H9 (cell line): ENCODE measurements around the gene SEMA5A. TPM values are rescaled to one million over a fixed set of nuclear protein-coding genes. Genes with fewer than 3 reads are reported as not detected.

ENCODE experiments used
- DNase-seq: peaks from one replicate; pipeline ENCODE4 v3.0.0-alpha.2; 2017
- H2AFZ ChIP-seq: one replicate; pipeline ENCODE4 v1.6.1; 2013; ENCODE audit warnings: mild to moderate bottlenecking, low read length, control low read depth, moderate library complexity
- H2AK5ac ChIP-seq: 2 replicates; pipeline ENCODE4 v1.6.1; 2013; ENCODE audit warnings: low read length, control low read depth, mixed read lengths; ENCODE audit not compliant: insufficient read length
- H2BK120ac ChIP-seq: one replicate; pipeline ENCODE4 v1.6.1; 2013; ENCODE audit warnings: low read depth, mild to moderate bottlenecking, low read length, control low read depth, inconsistent platforms; ENCODE audit not compliant: poor library complexity, severe bottlenecking
- H2BK12ac ChIP-seq: 2 replicates; pipeline ENCODE4 v1.6.1; 2013; ENCODE audit warnings: low read length, control low read depth, mixed read lengths, low read depth; ENCODE audit not compliant: insufficient read length
- H2BK15ac ChIP-seq: 2 replicates; pipeline ENCODE4 v1.6.1; 2013; ENCODE audit warnings: low read depth, low read length, control low read depth
- H2BK20ac ChIP-seq: one replicate; pipeline ENCODE4 v1.6.1; 2013; ENCODE audit warnings: low read depth, mild to moderate bottlenecking, low read length, control low read depth, inconsistent platforms; ENCODE audit not compliant: poor library complexity, severe bottlenecking
- H2BK5ac ChIP-seq: 2 replicates; pipeline ENCODE4 v1.6.1; 2013; ENCODE audit warnings: low read length, control low read depth, mixed read lengths; ENCODE audit not compliant: insufficient read length
- H3K14ac ChIP-seq: 2 replicates; pipeline ENCODE4 v1.6.1; 2013; ENCODE audit warnings: low read length, control low read depth; ENCODE audit not compliant: insufficient read depth
- H3K18ac ChIP-seq: 2 replicates; pipeline ENCODE4 v1.6.1; 2013; ENCODE audit warnings: low read depth, mild to moderate bottlenecking, mixed read lengths, low read length, control low read depth; ENCODE audit not compliant: insufficient read length
- H3K23ac ChIP-seq: 2 replicates; pipeline ENCODE4 v1.6.1; 2013; ENCODE audit warnings: low read length, control low read depth, mixed read lengths, low read depth; ENCODE audit not compliant: insufficient read length
- H3K23me2 ChIP-seq: 2 replicates; pipeline ENCODE4 v1.6.1; 2013; ENCODE audit warnings: low read depth, mild to moderate bottlenecking, mixed read lengths, low read length, control low read depth; ENCODE audit not compliant: insufficient read length, poor library complexity, severe bottlenecking
- H3K27ac ChIP-seq: 2 replicates; pipeline ENCODE4 v1.5.1; 2013; ENCODE audit warnings: low read length, control low read depth, mixed read lengths, low read depth; ENCODE audit not compliant: insufficient read length
- H3K27me3 ChIP-seq: 2 replicates; pipeline ENCODE4 v1.6.1; 2013; ENCODE audit warnings: low read length, control low read depth, inconsistent platforms; ENCODE audit not compliant: insufficient read depth
- H3K4ac ChIP-seq: 2 replicates; pipeline ENCODE4 v1.6.1; 2013; ENCODE audit warnings: low read depth, mild to moderate bottlenecking, control low read depth, inconsistent platforms, low read length, moderate library complexity
- H3K4me1 ChIP-seq: 2 replicates; pipeline ENCODE4 v1.6.1; 2013; ENCODE audit warnings: low read length, control low read depth, inconsistent platforms; ENCODE audit not compliant: insufficient read depth
- H3K4me2 ChIP-seq: 2 replicates; pipeline ENCODE4 v1.6.1; 2013; ENCODE audit warnings: low read length, control low read depth, mixed read lengths; ENCODE audit not compliant: insufficient read length, insufficient read depth
- H3K56ac ChIP-seq: 2 replicates; pipeline ENCODE4 v1.6.1; 2013; ENCODE audit warnings: low read depth, mild to moderate bottlenecking, mixed read lengths, low read length, control low read depth; ENCODE audit not compliant: insufficient read length
- H3K79me1 ChIP-seq: 2 replicates; pipeline ENCODE4 v1.6.1; 2013; ENCODE audit warnings: low read depth, mild to moderate bottlenecking, moderate library complexity, low read length, control low read depth, inconsistent platforms; ENCODE audit not compliant: insufficient read depth, poor library complexity, severe bottlenecking
- H3K79me2 ChIP-seq: 2 replicates; pipeline ENCODE4 v1.6.1; 2013; ENCODE audit warnings: low read length, control low read depth, inconsistent platforms; ENCODE audit not compliant: insufficient read depth
- H3K9ac ChIP-seq: 2 replicates; pipeline ENCODE4 v1.6.1; 2013; ENCODE audit warnings: low read length, control low read depth, mixed read lengths; ENCODE audit not compliant: insufficient read length; ENCODE audit errors: extremely low read depth
- H3K9me3 ChIP-seq: one replicate; pipeline ENCODE4 v1.6.1; 2013; ENCODE audit warnings: low read depth, low read length, inconsistent platforms; ENCODE audit not compliant: control insufficient read depth
- H3T11ph ChIP-seq: one replicate; pipeline ENCODE4 v1.6.1; 2013; ENCODE audit warnings: mild to moderate bottlenecking, low read length, control low read depth, inconsistent platforms
- H4K20me1 ChIP-seq: one replicate; pipeline ENCODE4 v1.6.1; 2013; ENCODE audit not compliant: control insufficient read depth, insufficient read length, insufficient read depth
- H4K5ac ChIP-seq: 2 replicates; pipeline ENCODE4 v1.6.1; 2013; ENCODE audit warnings: low read depth, mild to moderate bottlenecking, mixed read lengths, low read length, control low read depth; ENCODE audit not compliant: insufficient read length
- H4K8ac ChIP-seq: replicated peaks from 2 replicates; pipeline ENCODE4 v1.6.1; 2013; ENCODE audit warnings: low read length, control low read depth, mixed read lengths, low read depth; ENCODE audit not compliant: insufficient read length
- H4K91ac ChIP-seq: 2 replicates; pipeline ENCODE4 v1.6.1; 2013; ENCODE audit warnings: low read depth, mild to moderate bottlenecking, moderate library complexity, mixed read lengths, low read length, control low read depth; ENCODE audit not compliant: insufficient read length
- H3K27ac Mint-ChIP-seq, 3 experiments: 2 replicates in 2 of 3; 3 replicates in 1 of 3; pipeline ENCODE4 v1.8.0; 2020 to 2021; ENCODE audit warnings: mixed read lengths in 3 of 3, mild to moderate bottlenecking in 1 of 3, moderate library complexity in 1 of 3
- H3K27me3 Mint-ChIP-seq: 2 replicates; pipeline ENCODE4 v1.8.0; 2021; ENCODE audit warnings: low read depth, mild to moderate bottlenecking, moderate library complexity, mixed read lengths
- H3K36me3 Mint-ChIP-seq, 3 experiments: 2 replicates in 2 of 3; 3 replicates in 1 of 3; pipeline ENCODE4 v1.8.0; 2020 to 2021; ENCODE audit warnings: low read depth in 3 of 3, mixed read lengths in 3 of 3; ENCODE audit not compliant: insufficient read depth in 1 of 3
- H3K4me1 Mint-ChIP-seq, 2 experiments: 2 replicates each; pipeline ENCODE4 v1.8.0; 2020; ENCODE audit warnings: mixed read lengths in 2 of 2
- H3K4me3 Mint-ChIP-seq, 2 experiments: 2 replicates in 1 of 2; 3 replicates in 1 of 2; pipeline ENCODE4 v1.8.0; 2020 to 2021; ENCODE audit warnings: mild to moderate bottlenecking in 2 of 2, mixed read lengths in 2 of 2, moderate library complexity in 1 of 2
- H3K9me3 Mint-ChIP-seq, 2 experiments: 2 replicates in 1 of 2; 3 replicates in 1 of 2; pipeline ENCODE4 v1.8.0; 2020; ENCODE audit warnings: mild to moderate bottlenecking in 2 of 2, mixed read lengths in 2 of 2, moderate library complexity in 1 of 2
- WGBS: extraction: QIAGEN DNeasy Blood & Tissue Kit; methylation state at CpG from one replicate; pipeline ENCODE4 v1.1.7; 2013; ENCODE audit warnings: missing lambda C conversion rate, low lambda C conversion rate, mixed read lengths; ENCODE audit not compliant: insufficient read length; ENCODE audit errors: extremely low coverage; 5-methylcytosine and 5-hydroxymethylcytosine counted together
- total RNA-seq: library from RNA; stranded (reverse); gene quantifications from 2 replicates; pipeline ENCODE4 v1.2.1, GENCODE V29; 2021
- TF ChIP-seq, protein P1 (sequence below): fragments of 200-600 bp; sonication (generic); conservative IDR thresholded peaks from 3 replicates; pipeline ENCODE4 v1.8.0; 2021; ENCODE audit warnings: antibody characterized with exemption, mild to moderate bottlenecking

Gene SEMA5A
- total RNA-seq, 1 experiment from 2014 or later: 4.3 TPM

GRCh38 chr5:9140202-9140601 is 405.7 kb downstream of the SEMA5A start:
- no peak overlapping the region for H3K27ac Mint-ChIP-seq
- H3K36me3 Mint-ChIP-seq: peaks cover 0 to 11% (median 6%) of the 10 kb centered on the region in 3 experiments; a peak in 3 of 7 replicates
- H4K20me1 ChIP-seq: no peaks in the 10 kb centered on the region
- H3K4me2 ChIP-seq: no peak overlapping the region
- no peaks in the 10 kb centered on the region for H3K23me2 ChIP-seq
- no peak overlapping the region for H3K18ac ChIP-seq
- no peaks in the 10 kb centered on the region for H3K27me3 Mint-ChIP-seq
- no peak overlapping the region for H2AFZ ChIP-seq
- H3K4me1 ChIP-seq: no peaks in the 10 kb centered on the region; the same call in 1 of the 2 replicates
- H3K27ac ChIP-seq: no peak overlapping the region
- no peak overlapping the region for H4K8ac ChIP-seq
- H3K27me3 ChIP-seq: no peaks in the 10 kb centered on the region
- no peak overlapping the region for H4K91ac ChIP-seq
- H3K9me3 ChIP-seq: no peaks in the 10 kb centered on the region
- no peak overlapping the region for H3K4ac ChIP-seq
- H4K5ac ChIP-seq: no peak overlapping the region
- H3K4me3 Mint-ChIP-seq: no peak overlapping the region
- no CpG with 5 or more reads among the region's 4 CpGs for WGBS
- H3K56ac ChIP-seq: no peak overlapping the region
- H3K23ac ChIP-seq: no peak overlapping the region
- H2BK20ac ChIP-seq: no peak overlapping the region
- H3K4me1 Mint-ChIP-seq: no peaks in the 10 kb centered on the region
- no peak overlapping the region for H2BK5ac ChIP-seq
- no peak overlapping the region for H2BK12ac ChIP-seq
- TF ChIP-seq, protein P1, sequence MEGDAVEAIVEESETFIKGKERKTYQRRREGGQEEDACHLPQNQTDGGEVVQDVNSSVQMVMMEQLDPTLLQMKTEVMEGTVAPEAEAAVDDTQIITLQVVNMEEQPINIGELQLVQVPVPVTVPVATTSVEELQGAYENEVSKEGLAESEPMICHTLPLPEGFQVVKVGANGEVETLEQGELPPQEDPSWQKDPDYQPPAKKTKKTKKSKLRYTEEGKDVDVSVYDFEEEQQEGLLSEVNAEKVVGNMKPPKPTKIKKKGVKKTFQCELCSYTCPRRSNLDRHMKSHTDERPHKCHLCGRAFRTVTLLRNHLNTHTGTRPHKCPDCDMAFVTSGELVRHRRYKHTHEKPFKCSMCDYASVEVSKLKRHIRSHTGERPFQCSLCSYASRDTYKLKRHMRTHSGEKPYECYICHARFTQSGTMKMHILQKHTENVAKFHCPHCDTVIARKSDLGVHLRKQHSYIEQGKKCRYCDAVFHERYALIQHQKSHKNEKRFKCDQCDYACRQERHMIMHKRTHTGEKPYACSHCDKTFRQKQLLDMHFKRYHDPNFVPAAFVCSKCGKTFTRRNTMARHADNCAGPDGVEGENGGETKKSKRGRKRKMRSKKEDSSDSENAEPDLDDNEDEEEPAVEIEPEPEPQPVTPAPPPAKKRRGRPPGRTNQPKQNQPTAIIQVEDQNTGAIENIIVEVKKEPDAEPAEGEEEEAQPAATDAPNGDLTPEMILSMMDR: no peak
- H3K9me3 Mint-ChIP-seq: peaks cover 4 to 7% of the 10 kb centered on the region in 2 experiments; a peak in 2 of 5 replicates
- H2BK15ac ChIP-seq: no peak overlapping the region
- H2AK5ac ChIP-seq: no peak overlapping the region
- H3K14ac ChIP-seq: no peak overlapping the region
- H3K9ac ChIP-seq: no peak overlapping the region
- no peak overlapping the region for H3T11ph ChIP-seq
- no peak overlapping the region for H2BK120ac ChIP-seq
- no peaks in the 10 kb centered on the region for H3K79me2 ChIP-seq
- no peaks in the 10 kb centered on the region for H3K79me1 ChIP-seq
- DNase-seq: no peak
